Suppressor macrophage (primary cell): ENCODE data around the gene BPIFB2.

Source experiments
- DNase-seq, 4 experiments: peaks; one replicate each; pipeline ENCODE4 v3.0.0-alpha.2; 2020 to 2022

BPIFB2 gene

GRCh38 chr20:32986331-32986966 lies 21.1 kb upstream of the BPIFB2 start:
- DNase-seq: no peak

- no peak for DNase-seq
These were observed 20.3 kb upstream of the BPIFB2 start for GRCh38 chr20:32987044-32987825.

GRCh38 chr20:32988008-32988407 lies 19.5 kb upstream of the BPIFB2 start:
- DNase-seq: peak in 3 of 4 experiments; percentile 28 to 38 (median 32)

GRCh38 chr20:32989507-32990283 lies 17.8 kb upstream of the BPIFB2 start:
- DNase-seq: no peak

GRCh38 chr20:32990426-32990825 lies 17.1 kb upstream of the BPIFB2 start:
- DNase-seq: no peak

GRCh38 chr20:32991383-32991782 lies 16.1 kb upstream of the BPIFB2 start:
- DNase-seq: no peak

GRCh38 chr20:32991792-32992641 lies 15.5 kb upstream of the BPIFB2 start:
- no peak for DNase-seq

- DNase-seq: no peak
These were observed 13.9 kb upstream of the BPIFB2 start for GRCh38 chr20:32993496-32994050.

- peak in 1 of 4 experiments; percentile 13 for DNase-seq
These were observed 11.7 kb upstream of the BPIFB2 start for GRCh38 chr20:32995802-32996201.

GRCh38 chr20:32997431-32997830 lies 10.1 kb upstream of the BPIFB2 start:
- DNase-seq: no peak

- peak; percentile 56 to 82 (median 70) for DNase-seq
These were observed 7.8 kb upstream of the BPIFB2 start for GRCh38 chr20:32999603-33000250.

- DNase-seq: no peak
These were observed 6.6 kb upstream of the BPIFB2 start for GRCh38 chr20:33000802-33001466.

- no peak for DNase-seq
These were observed 5.3 kb upstream of the BPIFB2 start for GRCh38 chr20:33002087-33002808.

- no peak for DNase-seq
These were observed 3.3 kb upstream of the BPIFB2 start, which contains the start of gene SUN5 for GRCh38 chr20:33004141-33004751. Gene SUN5, minus strand, starts transcription at chr20:33004433. Its CDS starts 93 bp downstream, at chr20:33004340.

GRCh38 chr20:33005132-33005566 lies 2.4 kb upstream of the BPIFB2 start:
- DNase-seq: peak; percentile 44 to 80 (median 64)

- DNase-seq: no peak
These were observed 1.4 kb upstream of the BPIFB2 start for GRCh38 chr20:33005908-33006775.

GRCh38 chr20:33006776-33007375 lies 628 bp upstream of the BPIFB2 start:
- no peak for DNase-seq
